Measurements from ENCODE around the gene CCDC187.

Gene CCDC187

GRCh38 chr9:136311051-136312008, 7.4 kb upstream of the CCDC187 start:
- no peak for DNase-seq (ENCODE audit: low read depth)

DNA sequence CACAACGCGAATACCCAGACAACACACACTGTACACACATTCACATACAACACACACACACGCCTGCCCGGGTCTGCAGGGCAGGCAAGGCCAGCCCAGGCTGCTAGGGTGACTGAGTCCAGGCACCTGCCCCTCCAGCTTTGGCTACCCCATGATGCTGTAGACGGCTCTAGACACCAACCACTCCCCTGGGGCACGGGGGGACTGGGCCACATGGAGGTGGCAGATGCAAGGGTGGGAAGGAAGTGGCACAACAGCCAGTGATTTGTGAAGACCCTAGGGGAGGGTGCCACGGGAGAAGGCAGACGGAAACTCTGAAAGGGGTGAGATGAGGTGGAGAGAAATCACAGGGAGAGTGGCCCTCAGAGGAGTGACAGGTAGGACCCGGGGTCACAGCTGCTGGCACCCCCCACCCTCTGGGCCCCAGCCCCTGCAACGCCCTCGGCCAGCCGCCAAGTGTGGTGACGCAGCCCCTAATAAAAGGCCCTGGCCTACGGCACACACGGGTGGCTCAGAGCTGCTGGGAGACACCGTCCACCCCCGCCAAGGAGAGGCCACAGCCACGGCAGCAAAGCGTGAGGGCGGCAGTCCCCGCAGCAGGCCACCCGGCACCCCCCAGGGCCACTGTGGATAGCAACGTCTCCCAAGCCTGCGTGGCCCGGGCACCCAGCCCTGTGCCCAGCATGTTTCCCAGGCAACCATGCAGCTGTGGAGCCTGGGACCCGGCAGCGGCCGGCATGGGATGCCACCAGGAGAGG, 6.6 kb upstream of the CCDC187 start:
- DNase-seq (ENCODE audit: low read depth), result no peak

DNA sequence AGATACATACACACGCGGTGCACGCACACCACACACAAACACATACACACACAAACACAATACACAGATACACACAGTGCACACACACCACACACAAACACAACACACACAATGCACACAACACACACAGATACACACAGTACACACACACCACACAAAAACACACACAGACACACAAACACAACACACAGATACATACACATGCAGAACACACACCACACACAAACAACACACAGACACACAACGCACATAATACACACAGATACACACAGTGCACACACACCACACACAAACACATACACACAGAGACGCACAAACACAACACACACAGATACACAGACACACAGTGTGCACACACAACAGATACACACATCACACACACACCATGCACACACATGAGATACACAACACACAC, 5.9 kb upstream of the CCDC187 start:
- no peak for DNase-seq (ENCODE audit: low read depth)

DNA sequence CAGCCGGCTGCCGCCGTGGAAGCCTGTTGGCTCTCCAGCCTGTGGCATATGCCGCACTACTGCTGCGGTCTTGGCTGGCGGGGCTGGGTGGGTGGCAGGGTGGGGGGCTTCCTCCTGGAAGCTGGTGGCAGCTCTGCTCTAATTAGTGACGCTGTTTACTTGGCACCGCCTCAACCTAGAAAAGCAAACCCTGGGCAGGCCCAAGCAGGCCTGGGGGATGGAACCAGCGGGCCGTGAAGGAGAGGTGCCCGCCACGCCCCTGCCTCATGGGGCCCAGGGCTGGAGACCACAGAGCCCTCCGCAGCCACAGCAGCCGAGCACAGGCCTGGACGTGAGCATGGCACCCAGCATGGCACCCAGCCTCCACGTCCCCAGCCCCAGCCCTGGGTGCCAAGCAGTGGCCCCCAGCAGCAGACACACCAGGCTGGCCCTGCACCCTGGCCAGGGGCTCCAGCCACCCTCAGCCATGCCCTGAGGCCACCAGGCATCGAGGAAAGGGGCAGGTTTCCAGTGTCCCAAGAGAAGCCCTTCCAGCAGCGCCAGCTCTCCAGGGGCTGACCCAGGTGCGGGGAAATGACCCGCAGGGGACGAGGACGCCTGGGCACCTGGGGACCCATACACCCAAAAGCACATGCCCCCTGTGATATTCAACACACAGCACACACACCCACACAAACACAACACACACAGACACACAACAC, 5.4 kb upstream of the CCDC187 start:
- DNase-seq (ENCODE audit: low read depth), result no peak

GRCh38 chr9:136308702-136309053, 4.8 kb upstream of the CCDC187 start:
- DNase-seq (ENCODE audit: low read depth), result no peak

GRCh38 chr9:136308006-136308701, 4.3 kb upstream of the CCDC187 start:
- DNase-seq (ENCODE audit: low read depth), result no peak

GRCh38 chr9:136307215-136307750, 3.4 kb upstream of the CCDC187 start:
- DNase-seq (ENCODE audit: low read depth), result no peak

DNA sequence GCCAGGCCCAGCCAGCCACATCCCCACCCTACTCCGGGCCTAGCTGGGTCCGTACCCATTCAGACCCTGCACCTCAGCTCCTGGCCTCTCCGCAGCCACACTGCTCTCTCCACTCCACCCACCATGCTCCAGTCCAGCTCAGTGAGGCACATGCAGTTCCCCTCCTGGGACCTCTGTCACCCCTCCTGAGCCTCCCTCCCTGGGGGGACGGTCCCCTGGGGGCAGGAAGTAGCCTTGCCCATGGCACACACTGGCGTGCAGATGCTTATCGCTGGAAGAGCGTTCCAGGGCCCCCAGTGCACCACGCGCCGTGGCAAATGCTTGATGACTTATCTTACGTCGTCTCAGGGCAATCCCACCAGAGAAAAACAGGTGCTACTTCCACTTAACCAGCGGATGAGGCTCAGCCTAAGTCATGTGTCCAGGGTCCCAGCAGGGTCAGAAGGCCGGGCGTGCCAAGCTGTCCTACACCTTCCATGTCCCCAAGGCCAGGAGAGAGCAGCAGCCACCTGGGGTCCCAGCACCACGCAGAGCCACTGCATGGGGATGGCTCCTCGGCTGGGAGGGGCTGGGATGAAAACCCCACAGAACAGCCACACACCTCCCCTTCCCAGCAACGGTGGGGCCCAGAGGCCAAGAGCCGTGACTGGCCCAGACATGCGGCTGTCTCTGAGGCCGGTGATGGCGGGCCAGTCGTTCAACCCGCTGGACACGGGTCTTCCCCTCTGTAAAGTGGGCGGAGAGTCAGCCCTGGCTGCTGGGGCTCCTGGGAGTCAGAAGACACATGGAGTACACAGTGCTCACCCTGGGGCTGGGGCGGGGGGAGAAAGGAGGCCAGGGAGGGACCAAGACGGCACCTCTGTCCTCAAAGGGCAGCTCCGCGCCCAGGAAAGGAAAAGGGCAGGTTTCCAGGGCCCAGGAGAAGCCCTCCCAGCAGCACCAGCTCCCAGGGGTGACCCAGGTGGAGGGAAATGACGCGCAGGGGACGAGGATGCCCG, 2.6 kb upstream of the CCDC187 start:
- no peak for DNase-seq (ENCODE audit: low read depth)

GRCh38 chr9:136305804-136306203, 1.9 kb upstream of the CCDC187 start:
- DNase-seq (ENCODE audit: low read depth), result no peak

- DNase-seq (ENCODE audit: low read depth), result no peak
These were observed 1.1 kb upstream of the CCDC187 start for GRCh38 chr9:136304981-136305380.

GRCh38 chr9:136304456-136304855, 562 bp upstream of the CCDC187 start:
- DNase-seq (ENCODE audit: low read depth), result no peak

- DNase-seq (ENCODE audit: low read depth), result no peak
These were observed 649 bp downstream of the CCDC187 start for GRCh38 chr9:136303066-136303824.

DNA sequence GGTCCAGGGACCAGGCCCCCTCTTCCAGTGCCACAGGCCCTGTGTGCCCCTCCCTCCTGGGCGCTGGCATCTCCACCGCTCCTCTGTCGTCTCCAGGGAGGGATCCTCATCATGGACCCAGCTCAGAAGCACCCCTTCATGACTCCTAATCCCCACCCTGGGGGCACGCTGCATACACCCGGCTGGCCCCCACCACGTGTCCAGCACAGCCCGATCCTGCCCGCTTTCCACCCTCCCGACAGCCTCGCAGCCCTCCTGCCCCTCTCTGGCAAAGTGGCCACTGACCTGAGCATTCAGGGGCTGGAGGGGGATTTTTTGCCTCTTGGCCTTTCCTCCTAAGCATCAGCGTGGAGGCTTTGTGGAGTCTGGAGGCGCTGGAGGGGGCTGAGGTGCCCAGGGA, 1.4 kb downstream of the CCDC187 start:
- no peak for DNase-seq (ENCODE audit: low read depth)

- DNase-seq (ENCODE audit: low read depth), result no peak
These were observed 3.0 kb downstream of the CCDC187 start for GRCh38 chr9:136300866-136301265.

DNA sequence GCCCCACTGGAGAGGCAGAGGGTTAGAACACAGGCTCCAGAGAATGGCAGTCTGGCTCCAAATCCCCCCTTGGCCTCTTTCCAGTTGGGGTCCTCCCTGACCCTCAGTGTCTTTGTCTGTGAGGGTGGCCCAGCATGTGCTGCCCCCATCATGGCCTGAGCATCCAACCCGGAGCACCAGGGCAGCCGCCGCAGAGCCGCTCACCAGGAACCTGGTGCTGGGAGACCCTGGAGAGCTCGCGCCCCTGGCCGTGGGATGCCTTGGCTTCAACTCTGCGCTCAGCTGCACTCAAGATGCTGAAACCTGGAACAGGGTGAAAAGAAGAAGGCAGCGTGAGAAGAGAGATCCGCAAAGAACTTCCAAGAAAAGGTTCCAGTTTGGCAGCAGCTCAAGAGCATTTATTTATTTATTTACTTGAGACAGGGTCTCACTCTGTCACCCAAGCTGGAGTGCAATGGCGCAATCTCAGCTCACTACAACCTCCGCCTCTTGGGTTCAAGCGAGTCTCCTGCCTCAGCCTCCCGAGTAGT, 3.8 kb downstream of the CCDC187 start:
- no peak for DNase-seq (ENCODE audit: low read depth)

DNA sequence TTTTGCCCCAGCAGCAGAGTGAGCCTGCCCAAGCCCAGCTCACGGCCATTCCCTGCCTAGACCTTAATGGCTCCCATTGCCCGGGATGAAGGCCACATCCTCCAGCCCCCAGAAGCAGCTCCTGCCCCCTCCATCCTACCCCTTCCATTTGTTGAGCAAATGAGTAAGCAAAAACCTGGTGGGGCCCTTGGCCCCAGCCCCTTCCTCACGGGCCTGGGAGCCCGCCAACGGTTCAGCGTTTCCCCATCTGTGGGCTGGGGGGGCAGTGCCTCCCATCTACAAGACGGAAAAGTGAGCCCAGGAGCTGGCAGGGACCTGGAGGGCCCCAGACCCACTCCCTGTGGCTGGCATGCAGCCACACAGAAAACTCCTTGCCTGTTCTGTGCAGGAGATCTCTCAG, 4.4 kb downstream of the CCDC187 start:
- no peak for DNase-seq (ENCODE audit: low read depth)

DNA sequence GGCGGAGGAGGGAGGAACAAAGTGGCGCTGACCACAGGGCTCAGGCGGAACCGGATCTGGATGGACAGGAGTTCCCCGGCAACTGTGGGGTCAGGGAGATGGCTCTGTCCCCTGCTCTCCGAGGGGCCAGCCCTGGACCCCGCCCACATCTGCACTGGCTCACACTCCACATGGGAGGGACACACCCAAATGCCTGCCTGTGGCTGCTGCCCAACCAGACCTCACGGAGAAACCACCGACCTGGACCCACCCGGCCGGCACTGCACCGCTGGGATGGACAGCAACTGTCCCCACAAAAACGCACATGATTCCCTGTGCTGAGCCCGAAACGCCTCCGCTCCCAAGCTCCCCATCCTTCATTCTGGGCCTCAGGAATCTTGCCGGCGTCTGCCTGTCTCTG, 4.8 kb downstream of the CCDC187 start:
- DNase-seq (ENCODE audit: low read depth), result no peak

DNA sequence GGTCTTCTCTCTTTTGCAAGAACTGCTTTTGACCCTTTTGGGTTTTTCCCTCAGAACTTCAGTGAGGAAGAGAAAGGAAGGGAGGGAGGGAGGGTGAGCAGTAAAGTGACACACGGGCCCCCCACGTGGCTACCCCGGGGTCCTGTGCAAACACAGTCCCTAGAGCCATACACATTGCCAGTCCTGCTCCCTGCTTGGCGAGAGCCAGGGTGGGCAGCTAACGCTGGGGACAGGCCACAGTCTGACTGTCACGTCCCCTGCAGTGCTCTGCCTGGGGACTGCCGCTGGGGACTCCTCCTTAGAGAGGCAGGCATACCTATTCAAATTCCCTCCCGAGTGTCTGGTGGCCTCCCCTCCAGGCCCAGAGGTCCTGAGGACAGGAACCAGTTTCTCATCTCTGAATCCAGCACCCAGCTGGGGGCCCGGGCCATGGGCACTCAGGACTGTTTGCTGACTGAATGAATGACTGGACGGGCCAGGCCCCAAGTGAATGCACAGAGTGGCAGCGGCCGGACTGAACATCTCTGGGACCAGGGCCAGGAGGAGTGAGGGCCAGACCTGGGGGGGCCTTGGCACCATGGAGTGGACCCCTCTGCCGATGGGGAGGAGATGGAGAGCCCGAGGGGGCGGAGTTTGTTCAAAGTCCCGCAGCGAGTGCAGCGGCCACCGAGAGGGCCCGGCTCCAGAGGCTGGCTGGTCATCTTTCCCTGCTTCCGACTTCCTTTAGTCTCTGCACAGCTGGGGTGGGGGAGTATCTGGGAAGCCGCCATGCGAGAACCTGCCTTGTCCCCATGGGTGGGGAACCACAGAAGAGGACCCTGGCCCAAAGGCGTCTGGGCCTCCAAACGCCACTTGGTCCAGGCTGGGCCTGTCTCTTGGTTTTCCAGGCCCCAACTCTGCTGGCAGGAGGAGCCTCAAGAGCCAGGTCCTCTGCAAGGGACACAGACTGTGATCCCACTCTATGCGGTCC, 5.8 kb downstream of the CCDC187 start:
- DNase-seq (ENCODE audit: low read depth), result no peak

Measured in activated T-cell treated with anti-CD3 and anti-CD28 coated beads for 1 hour (primary cell).